AG10803 (cell line): ENCODE results near the gene TRABD2B.

Experiments used
- DNase-seq: peaks from one replicate; pipeline ENCODE4 v3.0.0; 2010; ENCODE audit warnings: low read depth
- H3K4me3 ChIP-seq: 2 replicates; pipeline ENCODE4 v1.5.1; 2011; ENCODE audit warnings: mild to moderate bottlenecking, low read length, control low read depth
- TF ChIP-seq, protein P1 (sequence below): conservative IDR thresholded peaks from 2 replicates; pipeline ENCODE4 v1.5.1; 2011; ENCODE audit warnings: mild to moderate bottlenecking, low read length, control low read depth, inconsistent platforms

The TRABD2B gene

DNA sequence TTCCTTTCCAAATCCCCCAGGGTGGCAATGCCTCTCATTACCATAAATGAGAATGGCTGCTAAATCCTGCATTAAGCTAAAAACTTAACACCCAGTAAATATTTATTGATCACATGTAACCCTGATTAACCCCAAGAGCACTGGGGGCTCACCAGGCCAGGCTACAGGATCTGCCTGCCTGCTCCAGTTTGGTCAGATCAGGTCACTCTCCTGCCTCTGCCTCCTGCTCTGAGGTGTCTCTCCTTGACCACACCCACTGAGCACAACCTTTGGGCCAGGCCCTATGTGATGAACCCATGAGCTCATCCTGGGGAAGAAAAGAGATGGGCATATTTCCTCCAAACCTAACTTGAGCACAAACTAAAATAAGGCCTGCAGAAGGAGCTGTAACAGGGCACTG is 93.5 kb downstream of the TRABD2B start:
- no peak overlapping the region for H3K4me3 ChIP-seq
- TF ChIP-seq, protein P1, sequence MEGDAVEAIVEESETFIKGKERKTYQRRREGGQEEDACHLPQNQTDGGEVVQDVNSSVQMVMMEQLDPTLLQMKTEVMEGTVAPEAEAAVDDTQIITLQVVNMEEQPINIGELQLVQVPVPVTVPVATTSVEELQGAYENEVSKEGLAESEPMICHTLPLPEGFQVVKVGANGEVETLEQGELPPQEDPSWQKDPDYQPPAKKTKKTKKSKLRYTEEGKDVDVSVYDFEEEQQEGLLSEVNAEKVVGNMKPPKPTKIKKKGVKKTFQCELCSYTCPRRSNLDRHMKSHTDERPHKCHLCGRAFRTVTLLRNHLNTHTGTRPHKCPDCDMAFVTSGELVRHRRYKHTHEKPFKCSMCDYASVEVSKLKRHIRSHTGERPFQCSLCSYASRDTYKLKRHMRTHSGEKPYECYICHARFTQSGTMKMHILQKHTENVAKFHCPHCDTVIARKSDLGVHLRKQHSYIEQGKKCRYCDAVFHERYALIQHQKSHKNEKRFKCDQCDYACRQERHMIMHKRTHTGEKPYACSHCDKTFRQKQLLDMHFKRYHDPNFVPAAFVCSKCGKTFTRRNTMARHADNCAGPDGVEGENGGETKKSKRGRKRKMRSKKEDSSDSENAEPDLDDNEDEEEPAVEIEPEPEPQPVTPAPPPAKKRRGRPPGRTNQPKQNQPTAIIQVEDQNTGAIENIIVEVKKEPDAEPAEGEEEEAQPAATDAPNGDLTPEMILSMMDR, result no peak
- DNase-seq, result no peak

- no peak overlapping the region for H3K4me3 ChIP-seq
- no peak for DNase-seq
- TF ChIP-seq, protein P1, result no peak
These were observed 96.1 kb downstream of the TRABD2B start for GRCh38 chr1:47901001-47901575.

DNA sequence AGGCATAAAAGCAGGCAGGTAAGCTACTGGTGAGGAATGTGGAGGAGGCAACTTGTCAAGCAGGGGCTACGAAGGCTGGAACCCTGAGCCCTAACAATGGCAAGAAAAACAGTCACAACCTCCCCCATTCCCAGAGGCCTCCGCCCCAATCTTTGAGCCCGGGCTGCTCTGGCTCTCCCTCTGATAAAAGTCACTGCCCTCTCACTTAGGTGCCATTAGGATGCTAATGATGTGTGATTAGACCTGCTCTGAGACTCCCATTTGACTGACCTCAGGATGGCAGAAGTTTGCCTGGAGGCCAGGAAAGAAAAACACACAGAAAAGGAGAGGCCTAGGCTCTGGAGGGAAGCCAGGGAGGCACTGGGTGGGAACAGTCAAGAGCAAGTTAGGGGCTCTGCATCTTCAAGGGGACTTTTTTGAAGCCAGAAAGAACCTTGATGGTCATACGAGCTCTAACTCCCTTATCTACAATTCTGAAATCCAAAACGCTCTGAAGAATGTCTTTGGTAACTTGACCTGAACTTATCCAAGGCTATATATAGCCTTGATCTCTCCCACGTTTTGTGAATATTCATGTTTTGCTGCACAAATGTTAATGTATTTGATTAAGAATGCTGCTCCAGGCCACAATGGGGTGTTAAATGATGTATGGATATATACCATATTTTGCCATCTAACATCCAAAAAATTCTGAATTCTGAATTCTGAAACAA is 98.9 kb downstream of the TRABD2B start:
- DNase-seq, result no peak

DNA sequence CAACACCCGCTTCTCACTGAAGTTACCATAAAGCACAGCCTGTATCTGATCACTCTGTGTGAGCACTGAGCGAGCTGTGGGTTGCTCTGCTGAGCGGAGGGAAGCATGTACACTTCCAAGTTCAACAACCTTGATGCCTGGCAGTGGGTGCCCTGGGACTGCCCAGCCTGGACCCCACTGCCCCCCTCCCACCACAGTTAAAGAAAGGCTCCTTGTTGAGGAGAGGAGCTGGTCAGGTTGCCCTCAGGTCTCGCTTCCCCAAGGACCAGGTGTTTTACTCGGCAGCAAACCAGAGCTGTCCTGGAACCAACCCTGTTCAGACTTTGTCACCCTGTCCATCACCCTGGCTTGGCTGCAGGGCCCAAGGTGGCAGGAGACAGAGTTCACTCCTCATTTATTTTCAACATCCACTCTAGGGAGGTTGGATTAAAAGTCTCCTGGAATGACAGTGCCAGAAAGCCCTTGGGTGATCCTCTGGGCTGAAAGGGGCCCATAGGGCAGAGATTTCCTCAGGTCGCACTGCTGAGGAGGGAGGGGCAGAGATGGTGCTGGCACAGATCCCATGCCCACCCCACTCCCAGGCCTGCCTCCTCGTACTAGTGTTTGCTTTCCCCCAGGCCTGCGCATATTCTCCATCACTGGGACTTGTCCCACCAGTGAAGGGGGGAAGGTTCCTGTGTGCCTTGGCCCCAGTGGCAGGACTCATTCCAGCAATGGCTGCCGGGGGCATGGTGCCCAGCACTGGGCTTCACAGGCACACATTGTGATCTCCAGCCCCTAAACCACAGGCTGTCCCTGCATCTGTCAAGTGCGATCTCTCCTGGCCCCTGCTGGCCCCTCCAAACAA is 101.7 kb downstream of the TRABD2B start:
- no peak overlapping the region for H3K4me3 ChIP-seq
- TF ChIP-seq, protein P1, result no peak
- DNase-seq, result no peak

More for the DNA sequence above, 98.9 kb downstream of the TRABD2B start:
- TF ChIP-seq, protein P1, result no peak
- H3K4me3 ChIP-seq, result no peak overlapping the region

DNA sequence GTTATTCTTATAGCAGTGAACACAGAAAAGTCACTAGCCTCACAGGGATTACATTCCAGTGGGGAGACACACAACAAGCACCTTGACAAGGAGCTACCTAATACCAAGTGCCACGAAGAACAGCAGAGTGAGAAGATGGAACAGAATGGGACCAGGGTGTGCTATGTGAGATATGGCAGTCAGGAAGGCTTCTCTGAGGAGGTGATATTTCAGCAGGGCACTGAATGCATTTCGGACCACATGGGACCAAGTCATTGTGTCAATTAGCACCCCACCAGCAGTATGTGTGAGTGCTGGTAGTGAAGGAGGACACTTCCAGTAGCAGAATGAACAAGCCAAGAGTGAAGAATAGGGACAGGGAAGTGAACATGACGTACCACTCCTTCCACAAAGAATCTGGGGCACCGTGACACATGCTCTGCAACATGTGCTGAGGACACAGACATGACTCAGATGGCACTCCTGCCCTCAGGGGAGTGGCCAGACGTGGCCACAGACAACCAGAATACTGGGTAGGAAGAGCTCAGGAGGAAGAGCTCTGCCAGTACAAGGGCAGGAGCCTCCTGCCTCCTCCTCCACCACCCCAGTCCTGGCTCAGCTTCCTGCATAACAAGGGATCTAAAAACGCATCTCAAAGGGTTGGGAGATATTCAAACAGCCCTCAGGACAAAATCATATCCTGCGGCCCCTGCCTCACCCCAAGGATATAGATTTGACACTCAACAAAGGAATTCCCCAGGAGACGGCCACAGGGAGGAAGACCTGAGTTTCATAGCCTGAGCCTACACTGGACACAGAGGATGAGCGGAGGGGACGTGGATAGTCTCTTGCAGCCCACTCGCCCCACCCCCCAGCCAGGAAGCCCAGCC is 102.5 kb downstream of the TRABD2B start:
- DNase-seq, result peak; percentile 36
- TF ChIP-seq, protein P1, result no peak
- no peak overlapping the region for H3K4me3 ChIP-seq

GRCh38 chr1:47893412-47893811 is 103.8 kb downstream of the TRABD2B start:
- no peak overlapping the region for H3K4me3 ChIP-seq
- TF ChIP-seq, protein P1, result no peak
- DNase-seq, result no peak
